Stimulated activated CD4-positive, alpha-beta T cell treated with anti-CD3 and anti-CD28 coated beads, Interleukin-1b, Interleukin-23, amount 100 ng/mL, for 48 hours (primary cell): ENCODE measurements around the gene TECPR2.
"Not testable (repeated sequence)": the region's sequence is repeated elsewhere in the genome, so short reads cannot be mapped to it uniquely, and the experiment has no call there.

Source experiments
- DNase-seq: peaks from one replicate; pipeline ENCODE4 v3.0.0-alpha.2; 2020

TECPR2 gene

DNA sequence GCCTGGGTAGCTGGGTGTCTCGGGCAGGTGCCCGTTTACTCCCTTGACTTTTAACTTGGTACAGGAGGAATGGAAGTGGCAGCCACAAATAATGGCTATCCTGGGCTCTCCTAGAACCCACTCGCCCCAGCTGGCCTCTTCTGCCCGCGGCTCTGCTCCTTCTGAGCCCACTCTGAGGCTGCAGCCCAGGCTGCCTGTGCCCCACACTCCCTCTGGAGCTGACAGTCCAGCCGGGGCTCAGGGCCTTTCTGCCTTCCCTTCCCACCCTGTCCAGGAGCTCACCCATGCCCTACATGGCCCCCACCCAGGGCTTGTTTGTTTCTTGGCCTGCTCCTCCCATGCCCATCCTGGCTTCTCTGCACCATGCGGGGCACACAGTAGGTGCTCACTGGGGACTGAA lies 27.6 kb upstream of the TECPR2 start:
- DNase-seq: no peak

DNA sequence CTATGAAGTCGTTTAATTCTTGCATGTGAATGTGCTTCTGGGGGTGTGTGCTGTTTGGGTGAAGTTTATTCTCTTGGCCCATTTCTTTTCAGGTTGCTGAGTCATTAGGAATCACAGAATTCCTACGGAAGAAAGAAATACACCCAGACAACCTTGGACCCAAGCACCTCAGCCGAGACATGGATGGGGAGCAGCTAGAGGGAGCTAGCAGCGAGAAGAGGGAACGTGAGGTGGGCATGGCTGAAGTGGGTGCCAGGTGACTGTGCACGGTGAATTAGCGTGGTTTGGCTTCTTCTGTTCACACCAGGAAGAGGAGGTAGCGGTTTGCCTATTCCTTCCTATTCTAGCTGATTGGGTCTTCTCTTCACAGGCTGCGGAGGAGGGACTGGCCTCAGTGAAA lies 24.0 kb upstream of the TECPR2 start:
- DNase-seq: no peak

DNA sequence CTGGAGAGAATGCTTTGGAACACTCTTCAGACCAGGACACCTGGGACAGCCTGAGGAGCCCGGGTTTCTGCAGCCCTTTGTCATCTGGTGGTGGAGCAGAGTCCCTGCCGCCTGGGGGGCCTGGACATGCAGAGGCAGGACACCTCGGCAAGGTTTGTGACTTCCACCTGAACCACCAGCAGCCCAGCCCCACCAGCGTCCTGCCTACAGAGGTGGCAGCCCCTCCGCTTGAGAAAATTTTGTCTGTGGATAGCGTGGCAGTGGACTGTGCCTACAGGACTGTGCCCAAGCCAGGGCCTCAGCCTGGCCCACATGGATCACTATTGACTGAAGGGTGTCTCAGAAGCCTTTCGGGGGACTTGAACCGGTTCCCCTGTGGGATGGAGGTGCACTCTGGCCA lies 21.2 kb upstream of the TECPR2 start:
- no peak for DNase-seq

DNA sequence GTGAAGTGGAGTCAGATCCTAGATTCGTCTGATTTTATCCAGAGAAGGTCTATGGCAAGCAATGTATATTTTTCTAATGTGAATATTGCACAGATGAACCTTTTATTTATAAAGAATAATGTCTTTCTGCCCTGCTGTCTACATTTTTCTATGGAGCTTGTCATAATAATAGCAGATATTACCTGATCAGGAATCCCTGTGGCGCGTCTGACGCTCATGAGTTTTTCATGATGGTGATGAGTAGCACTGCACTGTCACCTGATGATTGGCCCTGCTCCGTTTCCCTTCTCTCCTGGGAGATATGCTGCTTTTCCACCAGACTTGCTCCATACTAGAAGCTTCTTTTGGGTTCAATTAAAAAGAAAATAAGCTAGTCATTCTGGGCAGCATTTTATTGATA lies 20.5 kb upstream of the TECPR2 start:
- no peak for DNase-seq

DNA sequence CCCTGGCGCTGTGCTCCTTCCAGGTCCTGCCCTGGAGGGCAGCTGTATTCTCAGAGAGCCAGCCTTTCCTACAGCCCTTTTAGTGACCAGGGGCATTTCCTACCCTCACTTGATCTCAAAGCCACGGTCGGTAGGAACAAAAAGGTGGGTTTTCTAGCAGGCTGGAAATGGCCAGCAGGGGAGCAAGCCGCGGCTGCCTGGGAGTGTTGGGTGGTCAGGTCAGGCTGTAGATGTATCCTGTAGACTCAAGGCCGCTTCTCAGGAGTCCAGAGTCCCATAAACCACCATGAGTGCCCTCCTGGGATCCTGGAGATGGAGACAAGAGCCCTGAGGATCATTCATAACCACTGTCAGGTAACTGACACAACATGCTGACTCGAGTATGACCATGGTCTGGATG lies 18.7 kb upstream of the TECPR2 start:
- DNase-seq: no peak

DNA sequence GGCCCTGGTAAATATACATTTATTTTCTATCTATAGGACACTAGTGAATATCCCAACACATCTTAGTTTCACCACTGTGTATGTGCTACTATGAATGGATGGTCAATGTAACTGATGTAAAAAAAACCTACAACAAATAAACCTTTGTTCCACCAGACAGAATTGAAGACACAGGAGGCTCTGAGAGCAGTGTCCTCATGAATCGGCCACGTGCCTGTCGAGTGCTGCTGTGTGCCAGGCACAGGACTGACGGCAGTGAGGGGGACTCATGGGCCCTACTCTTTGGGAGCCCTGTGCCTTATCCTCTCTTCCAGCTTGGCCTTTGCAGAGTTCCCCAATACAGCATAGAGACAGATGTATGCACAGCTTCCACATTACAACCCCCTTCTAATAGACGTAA lies 18.3 kb upstream of the TECPR2 start:
- no peak for DNase-seq

DNA sequence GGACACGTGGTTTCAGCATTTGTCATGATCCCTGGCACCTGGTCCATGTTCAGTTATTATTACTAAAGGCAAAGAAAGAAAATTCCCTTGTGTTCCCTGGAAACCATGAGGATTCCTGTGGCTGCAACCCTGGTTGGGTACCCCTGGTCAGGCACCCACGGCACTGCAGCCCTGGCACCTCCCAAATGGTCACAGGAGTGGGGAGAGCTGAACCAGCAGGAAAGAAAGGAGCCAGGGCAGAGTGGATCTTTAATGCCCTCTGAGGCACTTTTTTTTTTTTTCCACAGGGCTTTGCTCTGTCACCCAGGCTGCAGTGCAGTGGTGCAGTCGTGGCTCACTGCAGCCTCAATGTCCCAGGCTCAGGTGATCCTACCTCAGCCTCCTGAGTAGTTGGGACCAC lies 17.5 kb upstream of the TECPR2 start:
- no peak for DNase-seq

DNA sequence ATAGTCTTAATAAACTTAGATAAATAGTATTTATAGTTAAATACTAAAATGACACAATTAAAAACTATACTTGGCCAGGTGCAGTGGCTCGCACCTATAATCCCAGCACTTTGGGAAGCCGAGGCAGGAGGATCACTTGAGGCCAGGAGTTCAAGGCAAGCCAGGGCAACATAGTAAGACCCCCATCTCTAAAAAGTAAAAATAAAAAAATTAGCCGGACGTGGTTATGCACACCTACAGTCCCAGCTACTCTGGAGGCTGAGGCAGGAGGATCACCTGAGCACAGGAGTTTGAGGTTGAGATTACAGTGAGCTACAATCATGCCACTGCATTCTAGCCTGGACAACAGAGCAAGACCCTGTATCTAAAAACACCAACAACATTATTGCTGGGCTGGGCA lies 16.1 kb upstream of the TECPR2 start:
- DNase-seq: no peak

DNA sequence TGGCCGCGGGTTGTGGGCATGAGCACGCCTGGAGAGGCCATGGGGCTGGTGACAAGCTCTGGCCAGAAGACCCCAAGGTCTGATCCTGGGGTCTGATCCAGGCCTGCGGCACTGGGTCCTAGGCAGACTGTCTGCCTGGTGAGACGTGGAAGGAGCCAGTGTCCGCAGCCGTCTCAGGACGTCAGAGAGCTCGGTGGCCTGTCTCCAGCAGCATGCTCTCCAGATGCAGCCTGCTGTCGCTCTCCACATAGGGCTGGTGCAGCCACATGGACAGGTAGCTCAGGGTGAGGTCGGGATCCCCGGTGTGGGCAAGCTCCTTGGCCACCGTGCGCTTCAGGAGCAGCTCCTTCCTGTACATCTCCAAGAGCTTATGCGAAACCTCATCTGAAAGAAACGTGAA lies 14.4 kb upstream of the TECPR2 start:
- DNase-seq: no peak

DNA sequence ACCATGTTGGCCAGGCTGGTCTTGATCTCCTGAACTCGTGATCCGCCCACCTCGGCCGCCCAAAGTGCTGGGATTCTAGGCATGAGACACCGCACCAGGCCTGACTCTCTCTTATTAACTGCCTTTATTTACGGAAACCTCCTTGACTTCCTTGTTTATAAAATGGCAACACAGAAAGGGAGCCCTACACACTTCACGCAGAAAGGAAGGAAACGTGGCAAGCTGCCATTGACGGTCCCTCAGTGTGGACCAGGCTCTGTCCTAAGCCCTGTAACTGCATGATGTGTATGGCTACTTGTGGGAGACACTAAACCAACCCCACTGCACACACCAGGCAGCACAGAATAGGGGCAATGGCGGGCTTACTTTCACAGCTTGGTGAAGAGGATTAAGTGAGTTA lies 11.7 kb upstream of the TECPR2 start:
- DNase-seq: no peak

DNA sequence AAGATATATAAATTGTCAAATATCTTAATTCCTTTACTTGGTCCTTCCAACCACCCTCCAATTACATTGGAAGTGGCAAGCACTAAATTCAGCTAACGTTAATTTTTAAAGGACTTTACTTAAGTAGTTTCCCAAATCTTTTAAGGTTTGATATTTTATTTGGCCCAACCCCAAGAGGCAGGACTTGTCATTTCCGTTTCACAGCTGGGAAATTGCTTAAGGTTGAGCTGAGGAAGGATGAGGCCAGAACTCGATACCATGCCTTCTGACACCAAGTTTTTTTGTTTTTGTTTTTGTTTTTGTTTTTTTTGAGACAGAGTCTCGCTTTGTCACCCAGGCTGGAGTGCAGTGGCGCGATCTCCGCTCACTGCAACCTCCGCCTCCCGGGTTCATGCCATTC lies 11.1 kb upstream of the TECPR2 start:
- not testable (repeated sequence) for DNase-seq

DNA sequence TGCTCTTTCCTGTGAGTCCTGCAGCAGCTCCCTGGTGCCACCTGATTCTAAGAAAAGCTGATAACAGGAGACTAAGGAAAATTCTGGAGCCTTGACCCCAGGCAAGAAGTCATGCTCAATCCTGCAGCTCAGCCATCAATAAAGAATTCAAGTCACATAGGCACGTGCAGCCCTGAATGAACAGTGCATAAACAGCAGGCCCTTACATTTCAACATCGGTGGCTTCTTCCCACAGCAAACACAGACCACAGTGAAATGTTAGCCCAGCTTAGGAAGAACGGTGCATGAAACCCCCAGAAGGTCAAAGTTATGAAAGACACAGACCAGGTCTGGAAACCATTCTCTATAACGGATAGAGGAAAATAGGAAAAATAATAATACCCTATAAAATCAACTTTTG lies 10.5 kb upstream of the TECPR2 start:
- no peak for DNase-seq

DNA sequence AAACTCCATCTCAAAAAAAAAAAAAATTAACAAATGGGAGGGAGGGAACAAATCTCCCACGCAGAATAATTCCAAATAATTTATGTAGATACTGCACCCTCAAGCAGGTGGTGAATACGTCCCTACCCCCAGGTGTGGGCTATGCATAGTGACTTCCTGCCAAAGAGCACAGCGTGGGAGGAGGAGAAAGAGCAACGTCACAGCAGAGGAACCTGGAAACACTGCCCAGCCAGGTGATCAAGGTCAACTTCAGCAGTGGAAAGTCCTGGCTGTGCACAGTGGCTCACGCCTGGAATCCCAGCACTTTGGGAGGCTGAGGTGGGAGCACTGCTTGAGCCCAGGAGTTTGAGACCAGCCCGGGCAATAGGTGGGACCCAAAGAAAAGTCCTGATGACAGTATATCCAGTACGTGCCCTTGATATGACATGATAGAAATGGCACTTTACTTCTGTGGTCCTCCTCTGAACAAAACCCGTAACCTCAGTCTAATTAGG lies 9.6 kb upstream of the TECPR2 start:
- DNase-seq: no peak

DNA sequence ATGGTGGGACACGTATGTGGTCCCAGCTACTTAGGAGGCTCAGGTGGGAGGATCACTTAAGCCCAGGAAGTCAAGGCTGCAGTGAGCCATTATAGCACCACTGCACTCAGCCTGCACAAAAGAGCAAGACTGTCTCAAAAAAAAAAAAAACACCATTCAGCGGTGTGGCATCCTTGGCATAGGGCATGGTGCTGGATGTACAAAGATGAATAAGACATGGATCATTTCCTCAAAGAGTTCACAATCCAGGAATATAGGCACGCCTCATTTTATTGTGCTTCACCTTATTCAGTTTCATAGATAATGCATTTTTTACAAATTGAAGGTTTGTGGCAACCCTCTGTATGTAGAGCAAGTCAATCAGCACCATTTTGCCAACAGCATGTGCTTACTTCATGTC lies 6.5 kb upstream of the TECPR2 start:
- no peak for DNase-seq

DNA sequence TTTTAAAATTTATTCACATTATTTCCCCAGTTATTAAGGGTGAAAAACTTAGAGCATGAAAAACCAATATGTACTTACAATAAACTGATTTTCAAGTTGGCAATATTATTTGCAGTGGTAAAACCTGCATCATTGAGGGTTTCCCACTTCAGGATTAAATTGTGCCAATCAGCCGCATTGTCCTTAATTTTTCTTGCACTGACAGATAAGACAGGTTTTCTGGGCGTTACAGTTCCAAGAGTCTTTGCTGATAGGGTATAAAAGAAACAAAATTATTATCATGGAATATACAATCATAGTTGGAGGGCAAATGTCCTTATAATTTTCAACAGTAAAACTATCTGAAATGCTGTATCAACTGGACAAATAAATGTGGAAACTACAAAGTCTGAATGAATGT lies 3.4 kb upstream of the TECPR2 start:
- no peak for DNase-seq

DNA sequence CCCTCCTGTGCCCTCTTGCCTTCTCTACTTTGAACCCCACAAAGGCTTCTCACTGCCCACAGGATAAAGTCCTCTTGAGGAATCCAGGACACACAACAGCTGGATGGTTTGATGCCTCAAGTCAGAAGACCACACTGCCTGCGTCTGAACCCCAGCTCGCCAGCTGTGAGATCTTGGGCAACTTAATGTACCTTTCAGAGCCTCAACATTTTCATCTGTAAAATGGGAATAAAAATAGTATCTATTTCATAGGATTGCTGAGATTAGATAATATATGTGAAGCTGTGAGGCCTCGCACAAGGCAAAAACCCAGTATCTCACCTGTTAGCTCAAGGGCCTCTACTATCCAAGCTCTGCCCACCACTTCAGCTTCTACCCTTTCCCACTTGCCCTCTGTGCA lies 2.4 kb upstream of the TECPR2 start:
- DNase-seq: no peak

DNA sequence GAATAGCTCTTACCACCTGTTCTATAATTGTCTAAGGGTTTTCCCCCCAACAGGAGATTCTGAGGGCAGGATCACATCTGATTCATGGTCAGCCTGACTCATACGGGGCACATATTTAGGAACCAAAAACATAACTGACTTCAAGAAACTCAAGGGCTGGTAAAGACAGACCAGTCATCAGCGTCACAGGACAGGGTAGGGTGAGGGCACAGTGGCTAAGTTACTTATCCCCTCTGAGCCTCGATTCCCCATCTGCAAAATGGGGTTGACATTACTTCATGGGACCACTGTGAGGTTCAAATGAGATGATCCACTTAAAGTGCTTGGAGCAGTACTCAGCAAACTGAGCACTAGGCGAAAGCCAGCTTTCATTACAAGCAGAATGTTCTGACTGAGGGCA lies 657 bp upstream of the TECPR2 start:
- DNase-seq: peak; percentile 72

DNA sequence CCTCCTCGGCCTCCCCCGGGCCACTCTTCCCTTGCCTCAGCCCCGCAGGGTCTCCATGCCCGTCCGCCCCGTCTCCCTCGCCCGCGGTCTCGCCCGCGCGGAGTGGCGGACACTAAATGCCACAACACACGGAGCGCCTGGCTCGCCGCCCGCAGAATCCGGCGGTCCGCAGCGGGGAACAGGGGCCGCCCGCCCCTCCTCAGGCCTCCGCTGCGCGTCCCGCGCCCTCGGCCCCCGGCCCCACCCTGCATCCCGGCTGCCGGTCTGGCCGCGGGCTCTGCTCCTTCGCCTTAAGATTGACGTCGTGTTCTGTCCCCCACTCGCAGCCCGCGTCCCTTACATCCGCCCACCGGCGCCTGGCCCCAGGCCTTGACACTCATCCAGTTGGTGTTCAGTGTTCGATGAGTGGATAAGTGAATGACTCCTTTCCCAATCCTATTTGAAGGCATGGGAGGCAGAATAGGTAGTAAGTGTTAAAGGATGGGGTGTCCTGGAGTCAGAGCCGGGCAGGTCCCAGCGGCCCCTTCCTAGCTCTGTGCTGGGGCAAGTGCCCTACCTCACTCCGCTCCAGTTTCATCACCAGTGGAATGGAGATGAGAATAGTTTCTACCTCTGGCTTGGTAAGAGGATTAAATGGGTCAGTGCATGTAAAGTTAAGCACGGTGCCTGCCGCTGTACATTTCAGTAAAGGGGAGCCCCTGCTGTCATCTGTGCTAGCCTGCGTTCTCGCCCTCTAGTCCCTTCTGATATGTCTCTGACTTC lies 622 bp downstream of the TECPR2 start:
- DNase-seq: peak; percentile 31

DNA sequence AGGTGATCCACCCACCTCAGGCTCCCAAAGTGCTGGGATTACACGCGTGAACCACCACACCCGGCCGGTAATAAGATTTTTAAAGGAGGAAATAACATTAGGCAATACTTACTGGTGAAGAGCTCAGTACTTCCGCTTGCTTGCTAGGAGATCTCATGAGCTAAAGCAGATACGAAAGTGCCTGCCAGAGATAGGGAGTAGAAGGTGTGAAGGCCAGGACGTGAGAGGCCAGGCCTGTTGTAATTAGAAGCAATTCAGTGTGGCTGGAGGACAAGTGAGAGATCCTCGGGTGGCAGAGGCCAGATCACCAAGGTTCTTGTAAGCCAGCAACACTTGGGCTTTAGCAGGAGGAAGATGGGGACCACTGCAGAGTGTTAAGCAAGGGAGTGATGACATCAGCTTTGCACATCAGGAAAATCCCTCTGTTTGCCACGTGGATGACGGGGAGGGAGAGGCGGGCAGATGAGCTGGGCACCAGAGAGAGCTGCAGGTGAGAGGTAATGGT lies 7.6 kb downstream of the TECPR2 start:
- DNase-seq: no peak

DNA sequence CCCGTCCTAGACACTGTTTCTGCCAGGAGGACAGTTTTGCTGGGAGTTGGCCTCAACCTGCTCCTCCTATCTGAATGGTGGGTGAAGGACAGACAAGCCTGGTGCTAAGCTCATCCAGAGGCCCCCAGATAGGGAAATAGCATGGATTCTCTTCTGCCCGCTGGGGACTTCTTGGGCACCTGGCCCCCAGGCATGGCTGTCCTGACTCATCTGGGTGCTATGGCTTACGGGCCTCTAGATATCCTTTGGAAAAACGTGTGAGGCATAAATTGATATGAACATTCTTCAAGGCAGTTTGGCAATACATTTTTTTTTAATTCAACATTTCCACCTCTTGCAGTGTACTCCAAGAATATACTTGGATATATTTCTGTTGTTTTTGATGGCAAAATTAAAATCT lies 8.6 kb downstream of the TECPR2 start:
- no peak for DNase-seq

DNA sequence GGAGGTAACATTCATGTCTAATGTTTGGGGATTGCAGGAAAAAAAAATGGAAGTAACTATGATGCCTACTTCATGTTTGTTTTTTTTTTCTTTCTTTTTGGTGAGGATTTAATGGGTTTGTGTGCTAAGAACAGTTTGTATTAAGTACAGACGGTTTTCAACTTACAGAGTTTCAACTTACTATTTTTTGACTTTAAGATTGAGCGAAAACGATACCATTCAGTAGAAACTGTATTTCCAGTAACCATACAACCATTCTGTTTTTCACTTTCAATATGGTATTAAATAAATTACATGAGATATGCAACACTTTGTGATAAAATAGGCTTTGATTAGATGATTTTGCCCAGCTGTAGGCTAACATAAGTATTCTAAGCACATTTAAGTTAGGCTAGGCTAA lies 10.4 kb downstream of the TECPR2 start:
- DNase-seq: no peak

DNA sequence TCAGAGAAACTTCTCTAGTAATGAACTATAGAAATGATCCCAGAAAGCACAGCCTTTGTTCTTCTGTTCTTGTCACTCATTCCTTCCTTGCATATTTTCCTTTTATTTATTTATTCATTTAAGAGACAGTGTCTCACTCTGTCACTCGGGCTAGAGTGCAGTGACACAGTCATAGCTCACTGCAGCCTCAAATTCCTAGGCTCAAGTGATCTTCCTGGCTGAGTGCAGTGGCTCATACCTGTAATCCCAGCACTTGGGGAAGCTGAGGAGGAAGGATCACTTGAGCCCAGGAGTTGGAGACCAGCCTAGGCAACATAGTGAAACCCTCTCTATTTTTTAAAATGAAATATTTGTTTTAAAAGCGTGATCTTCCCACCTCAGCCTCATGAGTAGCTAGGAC lies 11.5 kb downstream of the TECPR2 start:
- no peak for DNase-seq

DNA sequence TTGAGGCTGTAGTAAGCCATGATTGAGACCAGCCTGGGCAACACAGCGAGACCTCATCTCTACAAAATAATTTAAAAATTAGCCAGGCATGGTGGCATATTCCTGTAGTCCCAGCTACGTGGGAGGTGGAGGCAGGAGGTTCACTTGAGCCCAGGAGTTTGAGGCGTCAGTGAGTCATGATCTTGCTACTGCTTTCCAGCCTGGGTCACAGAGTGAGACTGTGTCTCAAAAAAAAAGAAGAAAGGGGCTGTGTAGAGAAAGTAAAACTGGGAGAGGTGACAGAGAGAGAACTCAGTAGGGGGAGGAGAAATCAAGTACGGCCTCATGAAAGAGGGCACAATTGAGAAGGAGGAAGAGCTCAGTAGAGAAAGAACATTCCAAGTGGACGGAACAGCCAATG lies 12.4 kb downstream of the TECPR2 start:
- no peak for DNase-seq

DNA sequence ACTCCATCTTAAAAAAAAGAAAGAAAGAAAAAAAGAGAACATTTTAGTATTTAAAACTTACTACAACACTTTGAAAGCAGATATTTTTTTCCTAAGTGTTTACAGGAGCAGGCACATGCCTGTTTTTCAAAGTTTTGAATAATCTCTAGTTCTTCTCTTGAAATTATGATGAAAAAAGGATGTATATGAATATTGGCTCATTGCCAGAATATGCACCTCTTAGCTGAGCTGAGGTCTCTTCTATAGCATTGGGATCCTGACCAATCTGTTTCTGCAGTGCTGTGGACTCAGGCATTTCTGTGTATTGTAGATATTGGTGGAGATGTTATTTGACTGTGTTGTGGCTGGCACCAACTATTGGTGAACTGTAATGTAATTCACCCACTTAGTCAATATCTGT lies 15.0 kb downstream of the TECPR2 start:
- no peak for DNase-seq

DNA sequence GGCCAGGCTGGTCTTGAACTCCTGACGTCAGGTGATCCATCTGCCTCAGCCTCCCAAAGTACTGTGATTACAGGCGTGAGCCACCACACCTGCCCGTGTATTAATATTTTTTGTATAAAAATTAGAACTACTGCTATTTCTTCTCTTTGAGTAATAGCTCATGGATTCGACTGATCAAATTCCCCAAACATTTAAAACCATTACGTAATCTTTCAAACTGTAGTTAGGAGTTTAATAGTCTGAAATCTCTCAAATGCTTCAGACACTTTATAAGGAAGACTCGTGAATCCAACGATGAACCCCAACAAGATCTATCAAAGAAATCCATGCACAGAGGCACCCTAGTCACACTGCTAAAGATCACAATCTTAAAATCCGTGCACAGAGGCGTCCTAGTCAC lies 16.1 kb downstream of the TECPR2 start:
- no peak for DNase-seq
